Islet of Langerhans (tissue), 1 donor: ENCODE results near the gene LUZP4.
"Not testable (repeated sequence)": the region's sequence is repeated elsewhere in the genome, so short reads cannot be mapped to it uniquely, and the experiment has no call there.

Source experiments
- FAIRE-seq: peaks from one replicate; lab custom pipeline; 2011; peaks lifted over from hg19 to GRCh38; lab: Jason Lieb, UNC

The LUZP4 gene, protein sequence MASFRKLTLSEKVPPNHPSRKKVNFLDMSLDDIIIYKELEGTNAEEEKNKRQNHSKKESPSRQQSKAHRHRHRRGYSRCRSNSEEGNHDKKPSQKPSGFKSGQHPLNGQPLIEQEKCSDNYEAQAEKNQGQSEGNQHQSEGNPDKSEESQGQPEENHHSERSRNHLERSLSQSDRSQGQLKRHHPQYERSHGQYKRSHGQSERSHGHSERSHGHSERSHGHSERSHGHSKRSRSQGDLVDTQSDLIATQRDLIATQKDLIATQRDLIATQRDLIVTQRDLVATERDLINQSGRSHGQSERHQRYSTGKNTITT

DNA sequence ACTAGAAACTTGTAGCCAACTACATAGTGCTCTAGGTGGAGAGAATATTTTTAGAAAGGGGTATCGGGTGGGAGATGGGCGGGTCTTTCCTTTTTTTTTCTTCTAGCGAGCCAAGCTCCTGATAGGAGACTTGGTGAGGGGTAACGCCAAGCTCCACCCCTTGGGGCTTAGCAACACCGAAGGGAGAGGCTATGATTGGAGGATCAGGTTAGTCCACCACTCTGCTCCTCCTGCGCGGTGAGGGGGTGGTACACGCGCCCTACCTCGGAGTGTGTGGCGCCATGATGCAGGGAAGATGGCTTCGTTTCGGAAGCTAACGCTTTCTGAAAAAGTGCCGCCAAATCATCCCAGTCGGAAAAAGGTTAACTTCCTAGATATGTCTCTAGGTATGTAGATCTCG, at the start of gene LUZP4:
Gene LUZP4, plus strand, starts transcription at position 251 of the 400 bp plus-strand sequence. Its CDS starts 45 bp downstream, at position 296.
- FAIRE-seq, result no peak

DNA sequence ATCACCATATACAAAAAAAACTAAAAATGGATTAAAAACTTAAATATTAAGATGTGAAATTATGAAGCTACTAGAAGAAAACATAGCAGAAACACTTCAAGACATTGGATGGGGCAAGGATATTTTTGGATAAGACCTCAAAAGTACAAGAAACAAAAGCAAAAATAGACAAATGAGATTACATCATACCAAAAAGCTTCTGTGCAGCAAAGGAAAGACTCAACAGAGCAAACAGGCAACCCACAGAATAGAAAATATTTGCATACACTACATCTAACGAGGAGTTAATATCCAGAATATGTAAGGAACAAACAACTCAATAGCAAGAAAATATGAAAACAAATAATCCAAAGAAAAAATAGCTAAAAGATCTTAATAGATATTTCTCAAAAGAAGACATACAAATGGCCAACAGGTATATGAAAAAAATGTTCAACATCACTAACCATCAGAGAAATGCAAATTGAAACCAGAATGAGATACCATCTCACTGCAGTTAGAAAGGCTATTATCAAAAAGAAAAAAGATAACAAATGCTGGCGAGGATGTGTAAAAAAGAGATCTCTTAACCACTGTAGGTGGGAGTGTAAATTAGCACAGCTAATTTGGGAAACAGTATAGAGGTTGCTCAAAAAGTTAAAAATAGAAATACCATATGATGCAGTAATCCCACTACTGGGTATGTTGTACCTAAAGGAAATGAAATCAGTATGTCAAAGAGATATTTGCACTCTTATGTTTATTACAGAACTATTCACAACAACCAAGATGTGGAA, 37.9 kb upstream of the LUZP4 start:
- peak; percentile 24 for FAIRE-seq

DNA sequence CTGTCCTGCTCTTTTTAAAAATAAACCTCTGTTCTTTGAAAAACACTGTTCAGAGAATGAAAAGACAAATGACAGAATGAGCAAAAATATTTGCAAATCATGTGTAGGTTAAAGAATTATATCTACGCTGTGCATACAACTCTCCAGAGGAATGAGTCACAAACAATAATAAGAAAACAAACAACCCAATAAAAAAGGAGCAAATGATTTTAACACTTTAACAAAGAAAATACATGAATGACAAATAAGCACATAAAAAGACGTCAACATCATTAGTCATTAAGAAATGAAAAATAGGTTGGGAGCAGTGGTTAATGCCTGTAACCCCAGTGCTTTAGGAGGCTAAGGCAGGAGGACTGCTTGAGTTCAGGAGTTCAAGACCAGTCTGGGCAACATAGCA, 34.5 kb upstream of the LUZP4 start:
- no peak for FAIRE-seq

DNA sequence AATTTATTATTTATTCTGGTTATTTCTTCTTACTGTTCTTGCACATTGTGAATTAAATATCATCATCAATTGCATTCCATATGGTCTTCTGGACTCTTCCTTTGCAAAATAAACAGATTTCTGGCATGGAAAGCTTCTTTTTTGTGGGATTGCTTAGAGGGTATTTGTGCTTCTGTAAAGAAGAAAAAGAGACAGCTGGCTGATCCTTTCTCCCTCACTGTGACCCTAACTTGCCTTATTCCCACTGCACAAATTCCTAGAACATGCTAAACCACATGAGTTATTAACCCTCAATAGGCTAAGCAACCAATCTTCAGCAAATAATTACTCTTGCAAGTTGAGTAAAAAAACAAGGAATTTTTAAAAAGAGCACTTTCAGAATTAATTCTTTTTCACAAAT, 31.8 kb upstream of the LUZP4 start:
- FAIRE-seq, result no peak

DNA sequence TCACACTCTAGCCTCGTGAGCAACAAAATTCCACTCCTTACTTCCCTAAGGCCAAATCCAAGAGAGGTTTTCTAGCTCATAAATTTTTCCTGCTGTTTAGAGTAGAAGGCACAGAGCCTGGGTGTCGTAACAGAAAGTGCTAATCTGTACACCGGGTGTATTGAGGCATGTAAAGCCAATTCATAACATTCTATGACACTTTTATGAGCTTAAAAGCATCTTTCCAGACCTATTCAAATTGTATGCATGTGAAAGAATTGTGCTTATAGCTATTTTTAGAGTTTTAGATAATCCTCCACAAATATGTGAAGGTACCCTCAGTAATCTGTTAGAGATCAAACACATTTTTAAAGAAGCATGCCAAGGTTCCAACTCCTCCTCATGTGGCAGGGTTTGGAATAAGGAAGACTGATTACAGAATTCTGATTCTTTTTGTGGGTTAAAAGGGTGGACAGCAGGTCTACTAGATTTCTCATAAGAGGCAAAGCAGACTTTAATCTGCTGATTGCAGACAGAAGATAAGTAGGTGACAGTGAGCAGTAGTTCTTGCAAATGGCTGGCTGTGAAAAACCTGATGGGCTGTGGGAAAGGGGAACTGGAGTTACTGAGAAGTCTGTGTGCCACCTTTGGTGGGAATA, 30.2 kb upstream of the LUZP4 start:
- no peak for FAIRE-seq

DNA sequence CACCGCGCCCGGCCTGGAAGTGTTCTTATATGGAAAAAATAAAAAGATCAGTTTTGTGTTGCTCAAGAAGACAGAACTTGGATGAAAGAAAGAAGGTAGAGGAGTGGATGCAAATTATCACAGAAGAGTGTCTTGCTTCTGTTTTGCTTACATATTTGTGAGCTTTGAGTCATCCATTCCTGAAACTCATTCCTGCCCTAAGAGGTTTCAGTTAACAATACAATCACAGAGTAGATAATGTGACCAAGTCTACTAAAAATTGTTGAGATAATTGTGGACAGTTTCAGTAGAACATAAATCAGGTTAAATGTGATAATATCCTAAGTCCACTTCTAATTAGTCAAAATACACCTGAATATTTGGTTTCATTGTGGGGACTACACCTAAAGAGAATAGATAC, 29.2 kb upstream of the LUZP4 start:
- FAIRE-seq, result no peak

DNA sequence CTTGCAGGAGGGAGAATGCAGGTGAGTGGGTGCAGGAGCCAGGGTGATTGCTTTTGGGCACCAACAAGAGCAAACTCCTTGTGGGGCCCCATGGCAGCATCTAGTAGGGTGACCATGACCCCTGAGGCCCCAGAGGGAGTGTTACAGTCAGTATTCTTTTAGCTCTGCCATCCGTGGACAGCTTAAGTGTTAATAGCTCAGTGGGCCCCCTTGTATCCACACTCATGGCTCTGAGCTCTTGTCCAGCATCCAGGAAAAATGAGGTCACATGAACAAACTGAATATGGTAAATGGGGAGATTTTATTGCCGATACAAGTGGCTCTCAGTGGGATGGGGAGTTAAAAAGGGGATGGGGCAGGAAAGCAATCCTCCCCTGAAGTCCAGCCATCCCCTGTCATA, 28.4 kb upstream of the LUZP4 start:
- FAIRE-seq, result no peak

DNA sequence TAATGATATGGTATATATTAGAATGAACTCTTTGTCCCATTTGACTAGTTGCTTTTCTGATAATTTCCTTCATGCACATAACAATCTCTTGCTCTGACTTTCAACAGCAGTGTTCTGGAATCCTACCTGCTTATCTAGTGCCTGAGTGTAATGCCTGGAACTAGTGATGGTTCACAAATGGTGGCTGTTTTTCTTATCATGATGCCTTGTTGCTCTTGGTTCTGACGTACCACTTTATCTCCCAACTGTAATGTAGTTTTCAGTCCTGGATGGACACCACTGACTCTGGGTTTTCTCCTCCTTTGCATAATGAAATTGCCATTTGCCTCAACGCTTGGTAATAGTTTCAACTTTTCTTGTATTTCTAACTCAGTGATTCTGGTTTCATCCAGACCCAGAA, 25.5 kb upstream of the LUZP4 start:
- no peak for FAIRE-seq

DNA sequence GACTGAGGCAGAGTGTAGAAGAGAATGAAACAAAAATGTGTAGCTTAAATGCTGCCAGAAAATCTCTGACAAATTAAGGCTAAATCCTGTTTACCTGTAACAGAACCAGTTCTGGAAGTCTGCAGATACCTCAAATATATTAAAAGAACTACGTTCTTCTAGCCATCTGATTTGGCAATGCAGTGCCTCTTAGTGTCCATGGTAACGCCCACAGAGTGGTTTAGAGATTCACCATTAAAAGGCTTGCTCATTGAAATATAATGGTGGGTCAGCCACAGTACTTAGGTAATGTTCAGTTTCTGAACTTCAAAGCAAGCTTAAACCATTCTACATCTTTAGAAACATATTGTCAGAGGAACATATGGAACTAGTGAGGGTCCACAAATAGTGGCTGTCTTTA, 23.2 kb upstream of the LUZP4 start:
- no peak for FAIRE-seq

DNA sequence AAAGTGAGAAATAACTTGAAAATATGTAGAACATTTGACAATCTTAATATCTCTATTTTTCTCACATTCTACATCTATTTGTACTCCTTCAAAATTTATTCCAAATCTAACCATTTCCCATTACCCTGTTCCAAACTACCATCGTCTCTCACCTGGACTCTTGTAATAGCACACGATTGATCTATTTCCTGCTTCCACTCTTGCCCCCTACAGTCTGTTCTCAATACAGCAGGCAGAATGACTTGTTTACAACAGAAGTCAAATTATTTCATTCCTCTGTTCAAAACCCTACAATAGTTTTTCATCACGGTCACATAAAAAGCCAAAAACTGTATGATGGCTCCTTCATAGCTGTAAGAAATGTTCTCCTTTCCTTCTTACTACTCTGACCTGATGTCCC, 21.1 kb upstream of the LUZP4 start:
- no peak for FAIRE-seq

DNA sequence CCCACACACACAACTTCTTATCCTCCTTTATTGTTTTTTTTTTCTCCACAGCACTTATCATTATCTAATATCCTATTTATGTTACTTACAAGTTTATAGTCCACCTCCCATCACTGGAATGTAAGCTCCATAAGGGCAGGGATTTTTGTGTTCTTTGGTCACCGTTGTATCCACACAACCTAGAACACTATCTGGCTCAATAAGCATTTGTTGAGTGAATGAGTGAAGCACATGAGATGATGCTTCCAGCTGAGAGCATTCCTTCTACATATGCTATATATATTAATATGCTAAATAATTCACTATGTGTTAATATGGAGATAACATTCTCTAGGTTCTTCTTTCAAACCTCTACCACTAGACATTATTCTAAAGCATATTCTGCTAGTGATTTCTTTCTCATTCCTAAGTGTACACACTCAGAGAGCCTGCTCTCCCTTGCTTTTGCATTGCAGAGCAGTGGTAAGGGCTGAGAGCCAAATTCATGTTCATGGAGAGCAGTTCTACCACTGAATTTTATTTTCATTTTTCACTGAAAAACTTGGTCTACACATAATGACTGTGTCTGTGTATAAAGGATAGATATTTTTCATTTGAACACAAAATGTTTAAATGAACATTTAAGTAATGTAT, 20.3 kb upstream of the LUZP4 start:
- no peak for FAIRE-seq

DNA sequence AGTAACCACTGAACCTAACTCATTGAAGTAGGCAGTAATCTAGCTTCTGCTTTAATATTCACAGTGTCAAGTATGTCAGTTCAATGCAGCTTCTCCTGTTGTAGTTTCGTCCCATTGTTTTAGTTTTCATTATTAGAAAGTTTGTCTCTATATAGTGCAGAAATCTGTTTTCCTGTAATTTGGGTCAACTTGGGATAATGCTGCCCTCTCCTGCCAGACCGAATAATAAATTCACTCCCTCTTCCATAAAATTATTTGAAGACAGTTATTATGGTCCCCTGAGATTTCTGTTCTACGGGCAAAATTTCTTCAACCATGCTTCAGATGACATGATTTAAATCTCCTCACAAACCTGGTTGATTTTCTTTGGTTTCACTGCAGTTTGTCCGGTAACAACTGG, 4.6 kb upstream of the LUZP4 start:
- no peak for FAIRE-seq

DNA sequence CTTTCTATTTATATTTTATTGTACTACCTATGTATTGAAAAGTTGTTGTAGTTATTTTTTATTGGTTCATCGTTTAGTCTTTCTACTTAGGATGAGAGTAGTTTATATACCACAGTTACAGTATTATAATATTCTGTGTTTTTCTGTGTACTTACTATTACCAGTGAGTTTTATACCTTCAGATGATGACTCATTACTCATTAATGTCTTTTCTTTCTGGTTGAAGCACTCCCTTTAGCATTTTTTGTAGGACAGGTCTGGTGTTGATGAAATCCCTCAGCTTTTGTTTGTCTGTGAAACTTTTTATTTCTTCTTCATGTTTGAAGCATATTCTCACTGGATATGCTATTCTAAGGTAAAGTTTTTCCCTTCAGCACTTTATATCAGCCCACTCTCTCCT, 7.7 kb downstream of the LUZP4 start:
- FAIRE-seq, result no peak

DNA sequence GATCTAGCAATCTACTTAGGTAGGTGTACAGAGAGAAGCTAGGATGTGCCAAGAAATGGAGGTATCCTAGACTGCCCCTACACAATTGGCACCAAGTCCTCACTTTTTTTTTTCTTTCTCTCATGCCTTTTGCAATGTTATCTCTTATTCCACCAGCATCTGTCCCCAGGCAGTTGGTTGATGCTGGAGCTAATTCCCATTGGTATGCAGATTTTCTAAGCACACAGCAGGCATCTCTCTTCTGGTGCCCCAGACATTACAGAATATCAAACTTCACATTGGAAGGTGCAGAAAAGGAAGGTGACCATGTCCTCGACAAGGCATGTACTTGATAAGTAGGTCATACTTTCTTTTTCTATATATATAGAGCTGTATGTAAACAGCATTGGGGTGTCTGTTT, 21.6 kb downstream of the LUZP4 start:
- FAIRE-seq, result no peak

DNA sequence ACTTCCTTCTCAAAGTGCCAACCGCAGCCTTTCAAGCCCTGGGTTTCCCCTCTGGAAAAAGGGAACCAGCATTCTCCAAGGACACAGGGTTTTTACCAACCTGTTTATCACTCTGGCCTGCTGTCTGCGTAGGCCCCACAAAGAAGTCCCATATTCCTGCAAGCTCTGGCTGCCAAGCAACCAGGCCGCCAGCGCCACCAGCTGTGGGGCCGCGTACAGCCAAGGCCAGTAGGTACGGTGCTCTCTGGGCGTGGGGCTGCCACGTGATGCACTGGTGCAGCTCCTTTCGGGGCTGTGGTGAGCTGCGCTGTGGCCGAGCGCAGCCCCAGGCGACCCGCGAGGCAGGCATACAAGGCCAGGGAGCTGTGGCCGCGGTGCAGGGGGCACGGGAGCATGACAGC, 22.1 kb downstream of the LUZP4 start:
- FAIRE-seq, result no peak

DNA sequence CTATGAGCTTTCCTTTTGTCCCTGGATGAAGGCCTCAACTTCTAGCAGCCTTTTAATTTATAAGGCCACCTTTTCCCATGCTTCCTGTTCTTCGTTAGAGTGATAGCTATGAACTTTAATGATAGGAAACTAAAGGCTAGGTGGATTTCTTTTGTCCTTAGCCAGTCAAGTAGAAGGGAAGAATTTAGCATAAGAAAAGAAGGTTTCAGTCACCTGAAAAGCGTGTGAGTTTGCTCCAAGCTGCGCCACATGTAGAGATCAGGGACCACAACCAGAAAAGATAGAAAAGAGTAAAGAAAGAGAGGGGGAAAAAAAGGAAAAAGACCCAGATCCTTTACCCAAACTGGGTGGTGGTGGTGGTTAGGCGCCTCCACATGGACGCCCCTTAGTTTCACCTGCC, 28.6 kb downstream of the LUZP4 start:
- no peak for FAIRE-seq

DNA sequence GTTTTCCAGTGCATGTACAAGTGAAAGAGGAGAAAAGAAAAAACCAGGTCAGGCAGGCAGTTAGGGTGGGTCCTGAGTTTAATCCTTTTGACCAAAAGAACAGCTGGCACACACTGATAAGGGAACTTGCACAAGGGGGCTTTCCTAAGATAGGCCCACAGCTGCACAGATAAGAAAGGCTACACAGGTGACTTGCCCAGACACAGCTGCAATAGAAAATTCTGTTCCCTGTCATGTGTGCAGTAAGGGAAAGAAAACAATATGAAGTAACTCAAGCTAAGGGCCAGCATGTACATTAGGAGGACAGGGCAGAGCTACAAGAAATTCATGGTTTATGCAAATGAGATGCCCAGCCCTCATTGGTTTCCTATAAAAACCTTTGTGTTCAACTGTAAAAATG, 32.9 kb downstream of the LUZP4 start:
- no peak for FAIRE-seq

DNA sequence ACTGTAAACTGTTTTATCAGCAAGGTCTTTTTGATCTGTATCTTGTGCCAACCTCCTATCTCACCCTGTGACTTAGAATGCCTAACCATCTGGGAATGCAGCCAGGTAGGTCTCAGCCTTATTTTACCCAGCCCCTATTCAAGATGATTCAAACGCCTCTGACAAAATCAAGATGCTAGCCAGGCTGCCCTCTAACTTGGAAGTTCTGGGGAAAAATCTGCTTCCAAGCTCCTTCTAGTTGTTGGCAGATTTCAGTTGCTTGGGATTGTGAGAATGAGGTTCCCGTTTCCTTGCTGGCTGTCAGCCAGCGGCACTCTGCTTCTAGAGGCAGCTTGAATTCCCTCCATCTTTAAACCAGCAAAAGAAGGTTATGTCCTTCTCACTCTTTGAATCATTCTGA, 34.7 kb downstream of the LUZP4 start:
- no peak for FAIRE-seq

DNA sequence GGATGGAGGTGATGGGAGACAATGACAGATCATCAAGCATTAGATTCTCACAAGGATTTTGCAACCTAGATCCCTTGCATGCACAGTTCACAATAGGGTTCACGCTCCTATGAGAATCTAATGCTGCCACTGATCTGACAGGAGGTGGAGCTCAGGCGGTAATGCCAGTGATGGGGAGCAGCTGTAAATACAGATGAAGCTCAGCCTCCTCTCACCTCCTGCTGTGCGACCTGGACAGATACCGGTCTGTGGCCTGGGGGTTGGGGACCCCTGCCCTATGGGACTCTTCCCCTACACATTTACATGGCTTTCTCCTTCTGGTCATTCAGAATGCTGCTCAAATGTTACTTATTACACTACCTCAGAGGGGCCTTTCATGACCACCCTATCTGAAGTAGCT, 39.8 kb downstream of the LUZP4 start:
- FAIRE-seq, result not testable (repeated sequence)

DNA sequence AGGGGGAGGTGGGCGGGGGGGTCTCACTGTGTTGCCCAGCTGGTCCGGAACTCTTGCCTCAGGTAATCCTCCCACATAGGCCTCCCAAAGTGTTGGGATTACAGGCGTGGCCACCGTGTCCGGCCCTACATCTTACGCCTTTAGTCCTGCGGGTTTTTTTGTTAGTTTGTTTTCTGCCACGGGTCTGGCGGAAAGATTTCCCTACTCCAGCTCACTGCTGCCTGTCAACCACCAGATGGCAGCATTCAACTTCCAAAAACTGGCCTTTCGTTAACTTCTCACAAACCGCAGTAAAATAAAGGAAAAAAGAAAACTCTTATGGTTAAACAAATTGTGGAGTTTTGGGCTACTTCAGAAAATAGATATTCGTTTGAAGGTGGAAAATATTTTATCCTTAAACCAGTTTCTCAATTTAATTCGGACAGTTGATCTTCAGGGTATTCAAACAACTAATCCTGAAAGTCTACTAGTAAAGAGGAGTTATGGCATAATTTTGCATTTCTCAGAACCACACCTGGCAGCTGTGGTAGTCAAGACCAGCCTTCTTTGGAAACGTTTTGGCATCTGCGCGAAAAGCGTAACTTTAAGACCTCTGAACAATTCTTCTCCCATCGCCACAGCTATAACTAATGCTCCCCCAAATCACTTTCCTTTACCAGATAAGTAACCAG, 41.1 kb downstream of the LUZP4 start:
- FAIRE-seq, result peak; percentile 96

DNA sequence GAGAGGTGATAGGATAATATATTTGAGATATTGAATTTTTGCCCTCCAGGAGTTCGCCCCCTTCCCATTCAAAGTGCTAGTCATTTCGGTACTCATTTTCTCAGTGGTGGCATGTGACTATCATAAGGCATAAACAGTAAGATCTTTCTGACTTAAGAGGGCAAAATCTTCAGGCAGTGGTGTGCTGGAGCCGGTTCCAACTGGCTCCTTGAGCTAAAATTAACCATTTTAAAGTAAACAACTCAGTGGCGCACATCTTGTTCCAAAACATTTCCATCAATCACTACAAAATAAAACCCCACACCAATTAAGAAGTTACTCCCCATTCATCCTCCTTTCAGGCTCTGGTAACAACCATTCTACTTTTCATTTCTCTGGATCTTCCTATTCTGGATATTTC, 43.3 kb downstream of the LUZP4 start:
- no peak for FAIRE-seq

DNA sequence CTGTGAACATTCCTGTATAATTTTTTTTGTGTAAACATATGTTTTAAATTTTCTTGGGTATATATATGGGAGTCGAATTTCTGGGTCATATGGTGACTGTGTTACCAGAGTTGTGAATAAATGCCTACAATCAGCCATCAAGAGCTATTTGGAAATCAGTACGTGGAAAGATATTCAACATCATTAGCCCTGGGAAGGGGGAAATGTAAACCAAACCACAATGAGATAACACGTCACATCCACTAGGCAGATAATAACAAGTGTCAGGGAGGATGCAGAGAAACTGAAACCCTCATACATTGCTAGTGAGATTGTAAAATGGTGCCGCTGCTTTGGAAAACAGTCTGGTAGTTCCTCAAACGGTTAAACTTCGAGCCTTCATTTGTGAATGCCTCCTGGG, 43.9 kb downstream of the LUZP4 start:
- FAIRE-seq, result no peak
